ENCODE measurements around the gene IGFL3. TPM values are rescaled to one million over a fixed set of nuclear protein-coding genes. Genes with fewer than 3 reads are reported as not detected.

IGFL3 gene
- total RNA-seq, 4 donors from 2014 or later, result not detected

- TF ChIP-seq POLR2A (IDR thresholded peaks at IDR 0.05) (no peak), CTCF (IDR thresholded peaks at IDR 0.05) (no peak), EP300 (IDR thresholded peaks at IDR 0.05) (no peak)
- Histone ChIP-seq H3K27me3 (no peaks in the 10 kb centered on the region), H3K4me1 (no peaks in the 10 kb centered on the region), H3K36me3 (no peaks in the 10 kb centered on the region), H3K9me3 (peaks cover 0 to 31% (median 2%) of the 10 kb centered on the region in 4 donors), H3K27ac (no peak overlapping the region), H3K4me3 (no peak overlapping the region)
- no peak for DNase-seq (ENCODE audit: low spot score in 2 of 2)
- WGBS, 2 donors, result 90% methylated on average over 1 of the region's 1 CpG
These were observed 24.1 kb downstream of the IGFL3 start for GRCh38 chr19:46100344-46100743.

DNA sequence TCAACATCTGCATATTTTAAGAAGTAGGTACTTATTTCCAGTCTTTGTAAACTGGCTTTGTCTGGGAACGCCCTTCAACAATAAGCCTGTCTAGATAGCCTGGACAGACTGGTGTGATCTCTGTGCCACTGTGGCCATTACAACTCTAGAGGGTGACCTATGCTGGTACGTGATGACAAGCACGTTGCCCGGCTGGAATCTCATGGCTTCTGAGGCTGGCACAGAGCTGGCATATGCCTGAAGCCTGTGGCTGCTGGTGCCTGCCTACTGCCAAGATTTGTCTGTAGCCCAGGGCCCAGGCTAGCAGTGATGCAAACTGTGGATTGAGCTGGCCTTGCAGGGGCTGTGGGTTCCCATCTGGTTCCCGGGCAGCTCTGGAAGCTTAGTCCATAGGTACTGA lies 34.0 kb downstream of the IGFL3 start:
- DNase-seq (ENCODE audit: low spot score in 2 of 2), result no peak
- TF ChIP-seq EP300 (IDR thresholded peaks at IDR 0.05), result no peak
- TF ChIP-seq POLR2A (IDR thresholded peaks at IDR 0.05), result no peak
- Histone ChIP-seq H3K4me3 (no peak overlapping the region), H3K36me3 (no peaks in the 10 kb centered on the region), H3K4me1 (no peaks in the 10 kb centered on the region), H3K27ac (no peak overlapping the region), H3K9me3 (peaks cover 0 to 36% (median 6%) of the 10 kb centered on the region in 4 donors), H3K27me3 (no peaks in the 10 kb centered on the region)
- 85 to 91% methylated on average over 5 of the region's 5 CpGs for WGBS, 2 donors

- WGBS, 2 donors, result 90 to 95% methylated on average over 1 of the region's 1 CpG
- H3K9me3 ChIP-seq, result peaks cover 0 to 46% (median 6%) of the 10 kb centered on the region in 4 donors
- no peaks in the 10 kb centered on the region for H3K4me1 ChIP-seq
These were observed 35.1 kb downstream of the IGFL3 start for GRCh38 chr19:46089432-46089831.

GRCh38 chr19:46088101-46088500 lies 36.4 kb downstream of the IGFL3 start:
- Histone ChIP-seq H3K9me3 (peaks cover 0 to 50% (median 6%) of the 10 kb centered on the region in 4 donors), H3K27me3 (no peaks in the 10 kb centered on the region), H3K4me3 (no peak overlapping the region), H3K27ac (no peak overlapping the region), H3K36me3 (no peaks in the 10 kb centered on the region), H3K4me1 (no peaks in the 10 kb centered on the region)
- 89 to 91% methylated on average over 2 of the region's 2 CpGs for WGBS, 2 donors
- no peak for DNase-seq (ENCODE audit: low spot score in 2 of 2)
- no peak for TF ChIP-seq CTCF (IDR thresholded peaks at IDR 0.05)
- no peak for TF ChIP-seq EP300 (IDR thresholded peaks at IDR 0.05)
- TF ChIP-seq POLR2A (IDR thresholded peaks at IDR 0.05), result no peak

More at GRCh38 chr19:46089432-46089831, 35.1 kb downstream of the IGFL3 start:
- no peak overlapping the region for H3K4me3 ChIP-seq
- no peak for DNase-seq (ENCODE audit: low spot score in 2 of 2)
- no peak for TF ChIP-seq POLR2A (IDR thresholded peaks at IDR 0.05)
- TF ChIP-seq CTCF (IDR thresholded peaks at IDR 0.05), result no peak
- no peak for TF ChIP-seq EP300 (IDR thresholded peaks at IDR 0.05)
- H3K36me3 ChIP-seq, result no peaks in the 10 kb centered on the region
- H3K27me3 ChIP-seq, result no peaks in the 10 kb centered on the region
- H3K27ac ChIP-seq, result no peak overlapping the region

DNA sequence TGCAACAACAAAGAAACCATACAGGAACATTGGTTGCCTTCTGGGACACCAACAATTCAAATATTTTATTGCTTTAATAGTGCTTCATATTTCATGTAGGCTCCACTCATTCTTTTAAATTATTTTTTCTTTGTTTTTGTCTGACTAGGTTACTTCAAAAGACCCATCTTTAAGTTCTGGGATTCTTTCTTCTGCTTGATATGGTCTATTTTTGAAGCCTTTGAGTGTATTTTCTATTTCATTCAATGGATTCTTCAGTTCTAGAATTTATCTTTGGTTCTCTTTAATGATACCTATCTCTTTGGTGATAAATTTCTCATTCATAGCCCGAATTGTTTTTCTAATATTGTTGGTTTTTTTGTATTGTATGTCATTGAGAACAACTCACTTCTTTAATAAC lies 38.6 kb downstream of the IGFL3 start:
- TF ChIP-seq EP300 (IDR thresholded peaks at IDR 0.05) (no peak), CTCF (IDR thresholded peaks at IDR 0.05) (no peak), POLR2A (IDR thresholded peaks at IDR 0.05) (no peak)
- Histone ChIP-seq H3K36me3 (no peaks in the 10 kb centered on the region), H3K27me3 (no peaks in the 10 kb centered on the region), H3K9me3 (peaks cover 0 to 50% (median 6%) of the 10 kb centered on the region in 4 donors), H3K27ac (no peak overlapping the region), H3K4me3 (no peak overlapping the region), H3K4me1 (peaks cover 0 to 5% (median 0%) of the 10 kb centered on the region in 4 donors)
- 38 to 51% methylated on average over 1 of the region's 1 CpG for WGBS, 2 donors
- no peak for DNase-seq (ENCODE audit: low spot score in 2 of 2)

DNA sequence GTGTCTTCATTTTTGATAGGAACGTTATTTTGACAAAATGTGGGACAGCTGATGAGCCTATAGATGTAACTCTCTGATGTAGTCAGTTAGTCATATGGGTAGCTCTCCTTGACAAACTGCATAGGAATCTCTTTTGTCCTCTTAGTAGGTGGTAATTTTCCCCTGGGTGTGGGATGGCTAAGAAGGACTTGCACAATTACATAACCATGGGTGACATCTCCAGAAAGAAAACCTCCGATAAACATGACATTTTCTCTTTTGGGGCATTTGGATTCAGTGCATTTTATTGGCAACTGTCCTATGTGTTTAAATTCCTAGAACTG lies 41.8 kb downstream of the IGFL3 start:
- no peak overlapping the region for H3K4me3 ChIP-seq
- peaks cover 0 to 14% of the 10 kb centered on the region in 2 donors for H3K27me3 ChIP-seq
- H3K4me1 ChIP-seq, result peaks cover 0 to 18% (median 0%) of the 10 kb centered on the region in 4 donors
- TF ChIP-seq POLR2A (IDR thresholded peaks at IDR 0.05) (no peak), EP300 (IDR thresholded peaks at IDR 0.05) (no peak), CTCF (IDR thresholded peaks at IDR 0.05) (no peak)
- no peaks in the 10 kb centered on the region for H3K36me3 ChIP-seq
- H3K9me3 ChIP-seq, result peaks cover 0 to 43% (median 3%) of the 10 kb centered on the region in 4 donors
- no peak overlapping the region for H3K27ac ChIP-seq
- 49 to 65% methylated on average over 2 of the region's 2 CpGs for WGBS, 2 donors
- DNase-seq (ENCODE audit: low spot score in 2 of 2), result no peak
